ENCODE data around the gene SPATA20.

The SPATA20 gene

GRCh38 chr17:50540560-50541401 lies 6.2 kb upstream of the SPATA20 start:
- DNase-seq (ENCODE audit: low read depth) = no peak

- no peak for DNase-seq (ENCODE audit: low read depth)
These were observed 5.6 kb upstream of the SPATA20 start for GRCh38 chr17:50541402-50541715.

GRCh38 chr17:50541716-50542688 lies 5.0 kb upstream of the SPATA20 start:
- DNase-seq (ENCODE audit: low read depth) = peak; percentile 69

- no peak for DNase-seq (ENCODE audit: low read depth)
These were observed 3.9 kb upstream of the SPATA20 start for GRCh38 chr17:50542795-50543774.

- no peak for DNase-seq (ENCODE audit: low read depth)
These were observed 2.5 kb upstream of the SPATA20 start for GRCh38 chr17:50544516-50544915.

GRCh38 chr17:50545311-50545710 lies 1.7 kb upstream of the SPATA20 start:
- DNase-seq (ENCODE audit: low read depth) = no peak

- no peak for DNase-seq (ENCODE audit: low read depth)
These were observed 306 bp upstream of the SPATA20 start for GRCh38 chr17:50546701-50547034.

GRCh38 chr17:50547736-50548083 lies 736 bp downstream of the SPATA20 start:
- no peak for DNase-seq (ENCODE audit: low read depth)

GRCh38 chr17:50548831-50549230 lies 1.9 kb downstream of the SPATA20 start:
- DNase-seq (ENCODE audit: low read depth) = no peak

GRCh38 chr17:50549256-50549941 lies 2.4 kb downstream of the SPATA20 start:
- DNase-seq (ENCODE audit: low read depth) = no peak

- no peak for DNase-seq (ENCODE audit: low read depth)
These were observed 3.0 kb downstream of the SPATA20 start for GRCh38 chr17:50549969-50550368.

- no peak for DNase-seq (ENCODE audit: low read depth)
These were observed 3.9 kb downstream of the SPATA20 start for GRCh38 chr17:50550661-50551432.

GRCh38 chr17:50551433-50551815 lies 4.5 kb downstream of the SPATA20 start:
- DNase-seq (ENCODE audit: low read depth) = no peak

GRCh38 chr17:50551884-50552283 lies 4.9 kb downstream of the SPATA20 start:
- no peak for DNase-seq (ENCODE audit: low read depth)

- DNase-seq (ENCODE audit: low read depth) = no peak
These were observed 7.2 kb downstream of the SPATA20 start for GRCh38 chr17:50554201-50554600.

GRCh38 chr17:50556803-50557202 lies 9.8 kb downstream of the SPATA20 start:
- DNase-seq (ENCODE audit: low read depth) = no peak

GRCh38 chr17:50557630-50558029 lies 10.7 kb downstream of the SPATA20 start:
- no peak for DNase-seq (ENCODE audit: low read depth)

- no peak for DNase-seq (ENCODE audit: low read depth)
These were observed 11.1 kb downstream of the SPATA20 start for GRCh38 chr17:50558091-50558490.

- DNase-seq (ENCODE audit: low read depth) = no peak
These were observed 11.6 kb downstream of the SPATA20 start for GRCh38 chr17:50558581-50558940.

GRCh38 chr17:50558941-50559614 lies 12.1 kb downstream of the SPATA20 start:
- no peak for DNase-seq (ENCODE audit: low read depth)
